ENCODE results near the gene RAPGEF4. TPM values are rescaled to one million over a fixed set of nuclear protein-coding genes. Genes with fewer than 3 reads are reported as not detected.

The RAPGEF4 gene
- total RNA-seq, 1 donor, result 0.36 TPM

- Histone ChIP-seq H3K27ac (ENCODE audit: low read depth, low read length) (no peak overlapping the region), H2AFZ (ENCODE audit: low read length) (no peak overlapping the region), H3K27me3 (ENCODE audit: insufficient read depth, low read length) (no peaks in the 10 kb centered on the region), H3K9me3 (ENCODE audit: low read depth, low read length) (no peaks in the 10 kb centered on the region), H3K36me3 (ENCODE audit: insufficient read depth, low read length) (no peaks in the 10 kb centered on the region), H3K4me2 (ENCODE audit: insufficient read depth, low read length) (no peak overlapping the region), H3K79me2 (ENCODE audit: insufficient read depth, low read length) (no peaks in the 10 kb centered on the region), H3K4me1 (ENCODE audit: insufficient read depth, low read length) (peaks cover 15% of the 10 kb centered on the region), H3K4me3 (ENCODE audit: insufficient read depth, low read length) (no peak overlapping the region), H4K20me1 (ENCODE audit: insufficient read depth, low read length) (no peaks in the 10 kb centered on the region)
- TF ChIP-seq CTCF (IDR thresholded peaks at IDR 0.05; ENCODE audit: extremely low read depth, low read depth, low read length), result no peak
- DNase-seq (ENCODE audit: insufficient read length, low spot score, missing footprints), result no peak
Measured at GRCh38 chr2:172834881-172835280, 99.2 kb downstream of the RAPGEF4 start.

- no peak overlapping the region for H3K27ac ChIP-seq (ENCODE audit: low read depth, low read length)
- H3K9me3 ChIP-seq (ENCODE audit: low read depth, low read length), result no peaks in the 10 kb centered on the region
- H3K79me2 ChIP-seq (ENCODE audit: insufficient read depth, low read length), result no peaks in the 10 kb centered on the region
Measured at GRCh38 chr2:172836347-172836821, 100.7 kb downstream of the RAPGEF4 start.

GRCh38 chr2:172836827-172837226 is 101.2 kb downstream of the RAPGEF4 start:
- Histone ChIP-seq H3K9me3 (ENCODE audit: low read depth, low read length) (no peaks in the 10 kb centered on the region), H2AFZ (ENCODE audit: low read length) (no peak overlapping the region), H3K4me2 (ENCODE audit: insufficient read depth, low read length) (no peak overlapping the region), H3K4me3 (ENCODE audit: insufficient read depth, low read length) (no peak overlapping the region), H3K79me2 (ENCODE audit: insufficient read depth, low read length) (no peaks in the 10 kb centered on the region), H3K27ac (ENCODE audit: low read depth, low read length) (no peak overlapping the region), H3K36me3 (ENCODE audit: insufficient read depth, low read length) (no peaks in the 10 kb centered on the region), H4K20me1 (ENCODE audit: insufficient read depth, low read length) (no peaks in the 10 kb centered on the region), H3K4me1 (ENCODE audit: insufficient read depth, low read length) (peaks cover 15% of the 10 kb centered on the region), H3K27me3 (ENCODE audit: insufficient read depth, low read length) (peaks cover 2% of the 10 kb centered on the region)
- DNase-seq (ENCODE audit: insufficient read length, low spot score, missing footprints), result no peak
- TF ChIP-seq CTCF (IDR thresholded peaks at IDR 0.05; ENCODE audit: extremely low read depth, low read depth, low read length), result no peak

More at GRCh38 chr2:172836347-172836821, 100.7 kb downstream of the RAPGEF4 start:
- H3K4me1 ChIP-seq (ENCODE audit: insufficient read depth, low read length), result peaks cover 15% of the 10 kb centered on the region
- no peak overlapping the region for H3K4me2 ChIP-seq (ENCODE audit: insufficient read depth, low read length)
- no peaks in the 10 kb centered on the region for H4K20me1 ChIP-seq (ENCODE audit: insufficient read depth, low read length)
- no peak overlapping the region for H3K4me3 ChIP-seq (ENCODE audit: insufficient read depth, low read length)
- TF ChIP-seq CTCF (IDR thresholded peaks at IDR 0.05; ENCODE audit: extremely low read depth, low read depth, low read length), result no peak
- H3K36me3 ChIP-seq (ENCODE audit: insufficient read depth, low read length), result no peaks in the 10 kb centered on the region
- peaks cover 2% of the 10 kb centered on the region for H3K27me3 ChIP-seq (ENCODE audit: insufficient read depth, low read length)
- DNase-seq (ENCODE audit: insufficient read length, low spot score, missing footprints), result no peak
- H2AFZ ChIP-seq (ENCODE audit: low read length), result no peak overlapping the region

- H2AFZ ChIP-seq (ENCODE audit: low read length), result no peak overlapping the region
- no peaks in the 10 kb centered on the region for H3K36me3 ChIP-seq (ENCODE audit: insufficient read depth, low read length)
- H3K79me2 ChIP-seq (ENCODE audit: insufficient read depth, low read length), result no peaks in the 10 kb centered on the region
- no peaks in the 10 kb centered on the region for H3K9me3 ChIP-seq (ENCODE audit: low read depth, low read length)
- H3K4me1 ChIP-seq (ENCODE audit: insufficient read depth, low read length), result peaks cover 6% of the 10 kb centered on the region
- no peaks in the 10 kb centered on the region for H4K20me1 ChIP-seq (ENCODE audit: insufficient read depth, low read length)
- H3K4me2 ChIP-seq (ENCODE audit: insufficient read depth, low read length), result no peak overlapping the region
- peaks cover 2% of the 10 kb centered on the region for H3K27me3 ChIP-seq (ENCODE audit: insufficient read depth, low read length)
- no peak overlapping the region for H3K27ac ChIP-seq (ENCODE audit: low read depth, low read length)
- DNase-seq (ENCODE audit: insufficient read length, low spot score, missing footprints), result no peak
- no peak for TF ChIP-seq CTCF (IDR thresholded peaks at IDR 0.05; ENCODE audit: extremely low read depth, low read depth, low read length)
- no peak overlapping the region for H3K4me3 ChIP-seq (ENCODE audit: insufficient read depth, low read length)
Measured at GRCh38 chr2:172839446-172839845, 103.8 kb downstream of the RAPGEF4 start.
